Measurements from ENCODE around the gene ZKSCAN5.
"Not testable (repeated sequence)": the region's sequence is repeated elsewhere in the genome, so short reads cannot be mapped to it uniquely, and the experiment has no call there.

Gene ZKSCAN5

GRCh38 chr7:99535667-99536066 is 31.2 kb downstream of the ZKSCAN5 start:
- H3K27ac ChIP-seq (ENCODE audit: insufficient read depth in 1 of 2, low read depth in 1 of 2, low read length in 2 of 2, poor library complexity in 1 of 2, severe bottlenecking in 2 of 2) = no peak overlapping the region
- H3K36me3 ChIP-seq (ENCODE audit: control insufficient read depth in 4 of 4, insufficient read depth in 4 of 4, low read length in 3 of 4) = peaks cover 29 to 33% (median 31%) of the 10 kb centered on the region in 4 experiments
- H3K4me3 ChIP-seq (ENCODE audit: control insufficient read depth in 1 of 7, extremely low read depth in 1 of 7, insufficient read depth in 4 of 7, low read depth in 2 of 7, low read length in 6 of 7) = no peak overlapping the region
- CTCF ChIA-PET = interaction anchor here (3.6 kb wide), 1 partner anchor 11 kb away, joined by 18 read pairs; no protein-coding TSS in a partner anchor
- peaks cover 18 to 67% (median 51%) of the 10 kb centered on the region in 5 experiments for H3K9me3 ChIP-seq (ENCODE audit: control extremely low read depth in 1 of 5, control insufficient read depth in 4 of 5, insufficient read depth in 2 of 5, low read depth in 1 of 5, low read length in 4 of 5)
- DNase-seq = no peak
- no peaks in the 10 kb centered on the region for H3K27me3 ChIP-seq (replicated peaks in 2 of 5; ENCODE audit: control insufficient read depth in 4 of 5, insufficient read depth in 5 of 5, low read length in 4 of 5)
- WGBS (ENCODE audit: insufficient coverage) = 100% methylated on average over 1 of the region's 2 CpGs
- H3K4me1 ChIP-seq (ENCODE audit: control extremely low read depth in 1 of 4, control insufficient read depth in 4 of 4, insufficient read depth in 4 of 4, low read length in 3 of 4) = no peaks in the 10 kb centered on the region
- POLR2A ChIA-PET = no interaction called here

GRCh38 chr7:99539213-99539811 is 34.9 kb downstream of the ZKSCAN5 start:
- Histone ChIP-seq H3K36me3 (ENCODE audit: control insufficient read depth in 4 of 4, insufficient read depth in 4 of 4, low read length in 3 of 4) (peaks cover 0 to 6% (median 2%) of the 10 kb centered on the region in 4 experiments), H3K4me3 (ENCODE audit: control insufficient read depth in 1 of 7, extremely low read depth in 1 of 7, insufficient read depth in 4 of 7, low read depth in 2 of 7, low read length in 6 of 7) (no peak overlapping the region), H3K9me3 (ENCODE audit: control extremely low read depth in 1 of 5, control insufficient read depth in 4 of 5, insufficient read depth in 2 of 5, low read depth in 1 of 5, low read length in 4 of 5) (peaks cover 2 to 60% (median 39%) of the 10 kb centered on the region in 5 experiments), H3K4me1 (ENCODE audit: control extremely low read depth in 1 of 4, control insufficient read depth in 4 of 4, insufficient read depth in 4 of 4, low read length in 3 of 4) (no peaks in the 10 kb centered on the region), H3K27ac (ENCODE audit: insufficient read depth in 1 of 2, low read depth in 1 of 2, low read length in 2 of 2, poor library complexity in 1 of 2, severe bottlenecking in 2 of 2) (no peak overlapping the region), H3K27me3 (replicated peaks in 2 of 5; ENCODE audit: control insufficient read depth in 4 of 5, insufficient read depth in 5 of 5, low read length in 4 of 5) (no peaks in the 10 kb centered on the region)
- no peak for DNase-seq
- ChIA-PET CTCF (no interaction called here), POLR2A (interaction anchor here (0.6 kb wide), 1 partner anchor 28 kb away, joined by 3 read pairs; no protein-coding TSS in a partner anchor)
- 82% methylated on average over 5 of the region's 7 CpGs for WGBS (ENCODE audit: insufficient coverage)

- H3K4me3 ChIP-seq (ENCODE audit: control insufficient read depth in 1 of 7, extremely low read depth in 1 of 7, insufficient read depth in 4 of 7, low read depth in 2 of 7, low read length in 6 of 7) = no peak overlapping the region
- WGBS (ENCODE audit: insufficient coverage) = 93% methylated on average over 4 of the region's 5 CpGs
- H3K36me3 ChIP-seq (ENCODE audit: control insufficient read depth in 4 of 4, insufficient read depth in 4 of 4, low read length in 3 of 4) = peaks cover 0 to 6% (median 4%) of the 10 kb centered on the region in 4 experiments
- H3K27ac ChIP-seq (ENCODE audit: insufficient read depth in 1 of 2, low read depth in 1 of 2, low read length in 2 of 2, poor library complexity in 1 of 2, severe bottlenecking in 2 of 2) = no peak overlapping the region
- POLR2A ChIA-PET = interaction anchor here (0.5 kb wide), 1 partner anchor 549 kb away, joined by 3 read pairs; no protein-coding TSS in a partner anchor
- no peaks in the 10 kb centered on the region for H3K27me3 ChIP-seq (replicated peaks in 2 of 5; ENCODE audit: control insufficient read depth in 4 of 5, insufficient read depth in 5 of 5, low read length in 4 of 5)
- no peak for DNase-seq
- H3K4me1 ChIP-seq (ENCODE audit: control extremely low read depth in 1 of 4, control insufficient read depth in 4 of 4, insufficient read depth in 4 of 4, low read length in 3 of 4) = no peaks in the 10 kb centered on the region
- peaks cover 2 to 52% (median 33%) of the 10 kb centered on the region in 5 experiments for H3K9me3 ChIP-seq (ENCODE audit: control extremely low read depth in 1 of 5, control insufficient read depth in 4 of 5, insufficient read depth in 2 of 5, low read depth in 1 of 5, low read length in 4 of 5)
- CTCF ChIA-PET = interaction anchor here (1.0 to 1.2 kb wide), 2 partner anchors 13 to 14 kb away, joined by 4 to 5 read pairs; no protein-coding TSS in a partner anchor
These were observed 36.1 kb downstream of the ZKSCAN5 start for GRCh38 chr7:99540542-99540941.

GRCh38 chr7:99541212-99541611 is 36.8 kb downstream of the ZKSCAN5 start:
- H3K27me3 ChIP-seq (replicated peaks in 2 of 5; ENCODE audit: control insufficient read depth in 4 of 5, insufficient read depth in 5 of 5, low read length in 4 of 5) = no peaks in the 10 kb centered on the region
- WGBS (ENCODE audit: insufficient coverage) = 85% methylated on average over 8 of the region's 9 CpGs
- DNase-seq = no peak
- CTCF ChIA-PET = interaction anchor here (1.0 to 1.2 kb wide), 2 partner anchors 13 to 15 kb away, joined by 4 to 5 read pairs; no protein-coding TSS in a partner anchor
- no peak overlapping the region for H3K4me3 ChIP-seq (ENCODE audit: control insufficient read depth in 1 of 7, extremely low read depth in 1 of 7, insufficient read depth in 4 of 7, low read depth in 2 of 7, low read length in 6 of 7)
- POLR2A ChIA-PET = no interaction called here
- no peak overlapping the region for H3K27ac ChIP-seq (ENCODE audit: insufficient read depth in 1 of 2, low read depth in 1 of 2, low read length in 2 of 2, poor library complexity in 1 of 2, severe bottlenecking in 2 of 2)
- H3K36me3 ChIP-seq (ENCODE audit: control insufficient read depth in 4 of 4, insufficient read depth in 4 of 4, low read length in 3 of 4) = peaks cover 0 to 6% (median 4%) of the 10 kb centered on the region in 4 experiments
- H3K4me1 ChIP-seq (ENCODE audit: control extremely low read depth in 1 of 4, control insufficient read depth in 4 of 4, insufficient read depth in 4 of 4, low read length in 3 of 4) = no peaks in the 10 kb centered on the region
- peaks cover 2 to 47% (median 30%) of the 10 kb centered on the region in 5 experiments for H3K9me3 ChIP-seq (ENCODE audit: control extremely low read depth in 1 of 5, control insufficient read depth in 4 of 5, insufficient read depth in 2 of 5, low read depth in 1 of 5, low read length in 4 of 5)

- H3K27ac ChIP-seq (ENCODE audit: insufficient read depth in 1 of 2, low read depth in 1 of 2, low read length in 2 of 2, poor library complexity in 1 of 2, severe bottlenecking in 2 of 2) = no peak overlapping the region
- H3K9me3 ChIP-seq (ENCODE audit: control extremely low read depth in 1 of 5, control insufficient read depth in 4 of 5, insufficient read depth in 2 of 5, low read depth in 1 of 5, low read length in 4 of 5) = peaks cover 4 to 55% (median 30%) of the 10 kb centered on the region in 5 experiments
- 99% methylated on average over 34 of the region's 34 CpGs for WGBS (ENCODE audit: insufficient coverage)
- peaks cover 4 to 19% (median 8%) of the 10 kb centered on the region in 4 experiments for H3K36me3 ChIP-seq (ENCODE audit: control insufficient read depth in 4 of 4, insufficient read depth in 4 of 4, low read length in 3 of 4)
- DNase-seq = no peak
- ChIA-PET POLR2A (no interaction called here), CTCF (no interaction called here)
- H3K27me3 ChIP-seq (replicated peaks in 2 of 5; ENCODE audit: control insufficient read depth in 4 of 5, insufficient read depth in 5 of 5, low read length in 4 of 5) = no peaks in the 10 kb centered on the region
- H3K4me3 ChIP-seq (ENCODE audit: control insufficient read depth in 1 of 7, extremely low read depth in 1 of 7, insufficient read depth in 4 of 7, low read depth in 2 of 7, low read length in 6 of 7) = no peak overlapping the region
- H3K4me1 ChIP-seq (ENCODE audit: control extremely low read depth in 1 of 4, control insufficient read depth in 4 of 4, insufficient read depth in 4 of 4, low read length in 3 of 4) = no peaks in the 10 kb centered on the region
These were observed 38.7 kb downstream of the ZKSCAN5 start for GRCh38 chr7:99543081-99543671.

- no peak overlapping the region for H3K27ac ChIP-seq (ENCODE audit: insufficient read depth in 1 of 2, low read depth in 1 of 2, low read length in 2 of 2, poor library complexity in 1 of 2, severe bottlenecking in 2 of 2)
- 92% methylated on average over 4 of the region's 6 CpGs for WGBS (ENCODE audit: insufficient coverage)
- no peak for DNase-seq
- POLR2A ChIA-PET = no interaction called here
- H3K9me3 ChIP-seq (ENCODE audit: control extremely low read depth in 1 of 5, control insufficient read depth in 4 of 5, insufficient read depth in 2 of 5, low read depth in 1 of 5, low read length in 4 of 5) = peaks cover 4 to 57% (median 31%) of the 10 kb centered on the region in 5 experiments
- no peaks in the 10 kb centered on the region for H3K27me3 ChIP-seq (replicated peaks in 2 of 5; ENCODE audit: control insufficient read depth in 4 of 5, insufficient read depth in 5 of 5, low read length in 4 of 5)
- no peaks in the 10 kb centered on the region for H3K4me1 ChIP-seq (ENCODE audit: control extremely low read depth in 1 of 4, control insufficient read depth in 4 of 4, insufficient read depth in 4 of 4, low read length in 3 of 4)
- peaks cover 5 to 24% (median 11%) of the 10 kb centered on the region in 4 experiments for H3K36me3 ChIP-seq (ENCODE audit: control insufficient read depth in 4 of 4, insufficient read depth in 4 of 4, low read length in 3 of 4)
- H3K4me3 ChIP-seq (ENCODE audit: control insufficient read depth in 1 of 7, extremely low read depth in 1 of 7, insufficient read depth in 4 of 7, low read depth in 2 of 7, low read length in 6 of 7) = no peak overlapping the region
- CTCF ChIA-PET = interaction anchor here (1.3 kb wide), 1 partner anchor 18 kb away, joined by 3 read pairs; no protein-coding TSS in a partner anchor
These were observed 39.5 kb downstream of the ZKSCAN5 start for GRCh38 chr7:99543916-99544315.

GRCh38 chr7:99545308-99545707 is 40.8 kb downstream of the ZKSCAN5 start:
- H3K27me3 ChIP-seq (replicated peaks in 2 of 5; ENCODE audit: control insufficient read depth in 4 of 5, insufficient read depth in 5 of 5, low read length in 4 of 5); H3K4me3 ChIP-seq (ENCODE audit: control insufficient read depth in 1 of 7, extremely low read depth in 1 of 7, insufficient read depth in 4 of 7, low read depth in 2 of 7, low read length in 6 of 7); POLR2A ChIA-PET; H3K4me1 ChIP-seq (ENCODE audit: control extremely low read depth in 1 of 4, control insufficient read depth in 4 of 4, insufficient read depth in 4 of 4, low read length in 3 of 4); DNase-seq; H3K27ac ChIP-seq (ENCODE audit: insufficient read depth in 1 of 2, low read depth in 1 of 2, low read length in 2 of 2, poor library complexity in 1 of 2, severe bottlenecking in 2 of 2): not testable (repeated sequence)
- peaks cover 4 to 48% (median 26%) of the 10 kb centered on the region in 5 experiments for H3K9me3 ChIP-seq (ENCODE audit: control extremely low read depth in 1 of 5, control insufficient read depth in 4 of 5, insufficient read depth in 2 of 5, low read depth in 1 of 5, low read length in 4 of 5)
- 100% methylated on average over 2 of the region's 5 CpGs for WGBS (ENCODE audit: insufficient coverage)
- CTCF ChIA-PET = interaction anchor here (0.8 kb wide), 1 partner anchor 13 kb away, joined by 3 read pairs; the partner anchor contains the start of gene ZNF655
- peaks cover 5 to 24% (median 11%) of the 10 kb centered on the region in 4 experiments for H3K36me3 ChIP-seq (ENCODE audit: control insufficient read depth in 4 of 4, insufficient read depth in 4 of 4, low read length in 3 of 4)

Data from common myeloid progenitor, CD34-positive (primary cell).